EH (cell line): ENCODE measurements around the gene P2RY2.
"Not testable (repeated sequence)": the region's sequence is repeated elsewhere in the genome, so short reads cannot be mapped to it uniquely, and the experiment has no call there.

ENCODE experiments used
- DNase-seq: peaks from one replicate; pipeline ENCODE4 v3.0.0-alpha.2; 2015; ENCODE audit warnings: low read depth

P2RY2 gene

GRCh38 chr11:73267122-73267846 is 49.2 kb downstream of the P2RY2 start:
- DNase-seq: no peak

DNA sequence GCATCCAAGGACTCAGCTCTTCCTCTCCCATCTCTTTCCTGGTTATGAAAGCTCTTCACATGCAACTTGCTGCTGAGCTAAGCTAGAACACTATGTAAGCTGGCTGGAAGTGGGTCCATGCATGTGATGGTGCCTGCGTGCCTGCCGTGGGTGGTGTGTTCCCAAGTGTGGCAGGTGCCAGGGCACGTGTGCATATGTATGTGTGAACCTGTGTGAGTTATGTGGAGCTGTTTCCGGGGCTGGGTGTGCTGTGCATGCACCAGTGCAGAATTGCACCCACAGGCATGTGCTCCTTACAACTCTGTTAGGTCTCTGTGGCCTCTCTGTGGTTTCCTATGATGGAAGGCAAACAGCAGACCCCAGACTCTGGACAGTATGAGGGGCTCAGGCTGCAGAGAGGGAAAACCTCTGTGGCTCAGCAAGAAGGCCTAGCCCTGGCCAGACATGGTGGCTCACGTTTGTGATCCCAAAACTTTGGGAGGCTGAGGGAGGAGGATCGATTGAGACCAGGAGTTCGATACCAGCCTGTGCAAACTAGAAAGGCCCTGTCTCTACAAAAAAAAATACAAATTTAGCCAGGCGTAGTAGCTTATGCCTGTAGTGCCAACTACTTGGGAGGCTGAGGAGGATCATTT is 49.9 kb downstream of the P2RY2 start:
- DNase-seq: no peak

- no peak for DNase-seq
Measured at GRCh38 chr11:73268671-73269271, 50.7 kb downstream of the P2RY2 start.

DNA sequence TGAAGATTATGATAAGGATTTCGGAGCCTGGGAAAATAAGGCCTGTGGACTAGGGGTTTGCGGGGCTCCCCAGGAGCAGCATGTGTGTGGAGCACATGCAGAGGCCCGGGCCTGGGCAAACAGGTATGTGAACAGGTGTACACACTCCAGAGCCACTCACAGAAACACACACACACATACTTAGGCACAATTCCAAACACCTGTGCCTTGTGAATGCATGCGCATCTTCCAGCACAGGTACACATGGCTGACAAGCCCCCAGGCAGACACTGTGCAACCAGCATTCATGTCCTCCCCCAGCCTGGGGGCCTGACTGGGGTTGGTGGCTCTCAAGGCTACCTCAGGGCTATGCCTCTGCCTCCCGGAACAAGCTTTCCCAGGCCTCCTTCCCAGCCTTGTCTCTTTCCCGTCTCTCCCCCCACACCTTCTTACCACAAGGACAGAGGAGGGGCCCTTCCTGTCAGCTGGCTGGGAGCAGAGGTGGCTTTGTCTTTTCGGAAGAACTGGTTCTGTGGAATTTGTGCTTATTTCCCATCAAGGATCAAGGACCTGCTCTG is 51.5 kb downstream of the P2RY2 start:
- no peak for DNase-seq

- DNase-seq: no peak
Measured at GRCh38 chr11:73270016-73270854, 52.2 kb downstream of the P2RY2 start.

GRCh38 chr11:73270855-73271477 is 52.9 kb downstream of the P2RY2 start:
- DNase-seq: no peak

DNA sequence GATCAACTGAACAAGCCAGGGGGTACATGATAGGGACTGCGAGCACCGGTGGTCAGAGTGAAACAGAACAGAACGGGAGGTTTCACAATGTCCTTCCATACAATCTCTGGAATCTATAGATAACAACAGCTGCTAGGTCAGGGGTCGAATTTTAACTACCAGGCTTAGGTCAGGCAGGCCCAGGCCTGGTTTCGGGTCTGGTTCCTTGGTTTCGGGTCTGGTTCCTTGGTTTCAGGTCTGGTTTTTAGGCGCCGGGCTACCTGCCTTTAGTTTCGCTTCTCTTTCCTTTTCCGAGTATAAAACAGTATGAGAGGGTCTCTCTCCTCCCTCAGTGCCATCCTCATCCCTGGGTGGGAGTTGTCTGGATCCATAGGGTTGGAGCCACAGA is 53.4 kb downstream of the P2RY2 start:
- not testable (repeated sequence) for DNase-seq

DNA sequence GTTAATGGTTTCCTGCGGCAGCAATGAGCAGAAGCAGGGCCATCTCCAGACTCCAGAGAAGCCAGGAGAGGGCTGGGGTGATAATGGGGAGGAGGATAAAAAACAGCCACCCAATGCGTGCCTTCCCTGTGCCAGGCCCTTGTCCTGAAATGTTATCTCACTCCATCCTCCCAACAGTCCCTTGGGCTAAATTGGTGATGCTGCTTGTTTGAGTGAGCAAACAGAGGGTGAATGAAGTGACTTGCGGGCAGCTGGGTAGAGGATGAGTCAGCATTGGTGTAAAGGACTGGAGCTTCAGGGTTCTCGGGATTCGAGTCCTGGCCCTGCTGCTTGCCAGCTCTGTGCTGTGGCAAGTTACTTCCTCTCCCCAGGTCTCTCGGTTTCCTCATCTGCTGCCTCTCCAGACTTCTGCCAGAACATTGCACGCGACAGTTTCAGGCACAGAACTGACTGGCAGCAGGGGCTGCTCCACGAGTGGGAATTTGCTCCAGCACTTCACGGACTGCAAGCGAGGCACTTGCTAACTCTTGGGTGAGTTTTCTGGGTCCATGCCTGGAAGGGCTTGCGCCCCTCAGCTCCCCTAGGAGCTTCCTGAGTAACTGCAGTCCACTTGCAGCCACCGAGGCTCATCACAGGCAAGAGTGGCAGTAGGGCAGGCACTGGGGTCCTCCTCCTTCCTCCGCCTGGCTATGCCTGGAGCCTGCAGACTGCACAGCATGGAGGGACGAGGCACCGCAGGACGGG is 54.0 kb downstream of the P2RY2 start, which contains the start of gene P2RY6:
TSS of gene P2RY6 (plus strand) at position 403 of the 744 bp plus-strand sequence. CDS start 24,181 bp downstream, outside the sequence.
- DNase-seq: peak; percentile 86

- DNase-seq: no peak
Measured at GRCh38 chr11:73272680-73273038, 54.6 kb downstream of the P2RY2 start.

GRCh38 chr11:73273222-73273895 is 55.3 kb downstream of the P2RY2 start:
- DNase-seq: no peak

- not testable (repeated sequence) for DNase-seq
Measured at GRCh38 chr11:73274191-73274590, 56.1 kb downstream of the P2RY2 start.

- no peak for DNase-seq
Measured at GRCh38 chr11:73274722-73275380, 56.8 kb downstream of the P2RY2 start.

GRCh38 chr11:73275381-73275750 is 57.3 kb downstream of the P2RY2 start:
- DNase-seq: no peak

DNA sequence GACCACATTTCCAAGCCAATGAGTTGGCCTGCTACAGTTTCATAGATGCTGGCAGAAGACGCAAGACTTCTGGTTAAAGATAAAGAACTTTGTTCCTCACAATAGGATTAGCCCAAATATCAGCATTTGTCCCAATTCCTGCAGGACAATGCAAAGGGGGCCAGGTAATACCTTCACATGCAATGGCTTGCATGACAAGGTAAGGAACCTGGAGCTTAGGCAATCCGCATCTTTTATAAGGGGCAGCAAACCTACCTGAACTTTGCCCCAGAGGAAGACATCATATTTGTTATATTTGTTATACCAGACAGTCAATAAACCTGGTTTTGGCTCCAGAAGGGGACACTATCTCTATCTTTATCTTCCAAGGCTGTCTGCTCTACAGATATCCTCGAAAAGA is 59.4 kb downstream of the P2RY2 start:
- no peak for DNase-seq

GRCh38 chr11:73280626-73281025 is 62.5 kb downstream of the P2RY2 start:
- DNase-seq: peak; percentile 35

DNA sequence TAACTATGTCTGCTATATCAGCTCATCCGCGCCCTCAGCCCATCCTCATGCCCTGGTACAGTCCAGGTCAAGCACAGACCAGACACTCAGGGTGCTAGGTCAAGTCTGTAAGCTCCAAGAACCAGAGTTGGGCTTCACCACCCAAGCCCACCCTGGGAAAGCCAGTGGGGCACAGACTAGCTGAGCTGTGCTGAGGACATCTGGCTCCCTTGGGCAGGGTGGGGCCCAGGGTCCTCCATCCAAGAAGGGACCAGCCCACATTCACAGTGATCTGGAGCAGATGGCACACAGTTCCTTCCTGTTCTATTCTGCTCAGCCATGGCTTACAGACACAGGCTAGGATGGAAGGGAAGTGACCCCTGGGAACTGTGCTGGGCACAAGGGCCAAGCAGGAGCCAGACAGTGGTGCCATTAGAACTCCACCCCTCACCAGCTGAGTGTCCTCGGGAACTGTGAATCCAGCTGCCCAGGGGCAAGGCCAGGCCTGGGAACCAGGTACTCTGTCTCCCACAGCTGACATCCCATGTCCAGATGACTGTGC is 63.2 kb downstream of the P2RY2 start:
- DNase-seq: no peak

DNA sequence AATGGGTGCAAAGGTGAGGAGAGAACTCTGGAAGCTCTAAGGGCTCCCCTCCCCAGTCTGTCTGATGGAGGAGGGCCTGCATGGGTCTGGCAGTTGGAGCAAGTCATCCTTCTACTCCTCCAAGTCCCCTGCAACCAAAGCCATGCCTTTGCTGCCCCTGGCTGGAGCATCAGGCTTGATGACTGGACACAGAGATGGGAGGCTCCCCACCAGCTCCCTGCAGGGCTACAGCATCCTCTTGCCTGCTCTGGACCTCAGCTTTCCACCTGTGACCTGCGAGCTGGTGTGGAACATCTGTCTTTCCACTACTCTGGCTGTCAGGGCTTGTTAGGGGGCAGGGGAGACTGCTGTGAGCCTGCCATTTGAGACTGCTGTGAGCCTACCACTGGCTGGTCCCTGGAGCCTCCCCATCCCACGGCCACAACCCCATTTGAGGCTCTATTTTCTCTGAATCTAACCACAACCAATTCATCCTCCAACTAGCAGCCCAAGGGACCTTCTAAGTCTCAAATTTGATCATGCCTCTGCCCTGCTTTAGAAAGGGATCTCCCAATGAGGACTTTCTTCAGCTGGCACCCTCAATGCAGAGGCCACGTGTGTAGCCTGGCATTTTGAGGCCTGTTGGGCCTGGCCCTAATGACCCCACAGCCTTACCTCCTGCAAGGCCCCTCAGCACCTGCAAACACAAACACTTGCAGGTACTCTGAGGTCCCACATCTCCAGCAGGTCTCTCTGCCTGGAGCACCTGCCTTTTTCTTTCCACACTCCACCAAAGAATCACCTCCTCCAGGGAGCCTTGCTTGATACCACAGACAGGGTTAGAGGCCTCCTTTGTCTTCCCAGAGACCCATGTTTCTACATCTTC is 63.9 kb downstream of the P2RY2 start:
- no peak for DNase-seq

GRCh38 chr11:73283276-73284000 is 65.4 kb downstream of the P2RY2 start:
- no peak for DNase-seq
